Calu3 (cell line): ENCODE results near the gene PPP2R2C. TPM values are rescaled to one million over a fixed set of nuclear protein-coding genes. Genes with fewer than 3 reads are reported as not detected.

Source experiments
- BruUV-seq: library from RNA; stranded (reverse); fragments of 400-500 nt; replicated peaks from 2 replicates; lab custom pipeline; 2021; lab: Mats Ljungman, UMichigan
- CTCF ChIA-PET: fragments of 300-600 bp; sonication (Branson Sonifier 250); formaldehyde crosslinking; loops from one replicate; lab custom pipeline; 2022; ENCODE audit warnings: antibody characterized with exemption; lab: Charles Lee
- DNase-seq: peaks from one replicate; pipeline ENCODE4 v3.0.0; 2022
- H3K27ac Mint-ChIP-seq: one replicate; pipeline ENCODE4 v1.8.0; 2022; ENCODE audit warnings: mixed read lengths; ENCODE audit not compliant: unreplicated experiment
- H3K27me3 Mint-ChIP-seq: one replicate; pipeline ENCODE4 v1.8.0; 2022; ENCODE audit warnings: mixed read lengths; ENCODE audit not compliant: unreplicated experiment
- H3K36me3 Mint-ChIP-seq: one replicate; pipeline ENCODE4 v1.8.0; 2022; ENCODE audit warnings: mild to moderate bottlenecking, moderate library complexity, mixed read lengths; ENCODE audit not compliant: insufficient read depth, unreplicated experiment
- H3K4me1 Mint-ChIP-seq: one replicate; pipeline ENCODE4 v1.8.0; 2022; ENCODE audit warnings: mild to moderate bottlenecking, low read depth, mixed read lengths; ENCODE audit not compliant: unreplicated experiment
- H3K4me3 Mint-ChIP-seq: one replicate; pipeline ENCODE4 v1.8.0; 2022; ENCODE audit warnings: mild to moderate bottlenecking, low read depth, moderate library complexity, mixed read lengths; ENCODE audit not compliant: unreplicated experiment
- H3K9me3 Mint-ChIP-seq: one replicate; pipeline ENCODE4 v1.8.0; 2022; ENCODE audit warnings: low read depth, mixed read lengths; ENCODE audit not compliant: unreplicated experiment
- CTCF ChIP-seq: fragments of 200-600 bp; IDR thresholded peaks from one replicate; pipeline ENCODE4 v1.8.0; 2022; ENCODE audit warnings: antibody characterized with exemption; ENCODE audit not compliant: unreplicated experiment
- intact Hi-C: fragments of 100-400 bp; cut with micrococcal nuclease; formaldehyde crosslinking; loops from one replicate; pipeline ENCODE4 v1.10.0; 2022; ENCODE audit not compliant: unreplicated experiment
- total RNA-seq: library from RNA; stranded (reverse); gene quantifications from 2 replicates; pipeline ENCODE4 v1.2.3, GENCODE V29; 2022

PPP2R2C gene
- total RNA-seq, 1 experiment from 2014 or later: 9.4 TPM

- Mint-ChIP-seq H3K4me1 (peaks cover 16% of the 10 kb centered on the region), H3K9me3 (no peaks in the 10 kb centered on the region), H3K36me3 (no peaks in the 10 kb centered on the region), H3K27me3 (no peaks in the 10 kb centered on the region), H3K27ac (no peak overlapping the region), H3K4me3 (no peak overlapping the region)
- CTCF ChIA-PET: no interaction called here
- no peak for DNase-seq
- intact Hi-C loops: no loop called here
- no peak for TF ChIP-seq CTCF
- BruUV-seq: no TSS peak
These were observed 51.0 kb downstream of the PPP2R2C start for GRCh38 chr4:6421397-6421796.

- Mint-ChIP-seq H3K4me1 (peaks cover 16% of the 10 kb centered on the region), H3K36me3 (no peaks in the 10 kb centered on the region), H3K27me3 (no peaks in the 10 kb centered on the region), H3K9me3 (no peaks in the 10 kb centered on the region), H3K4me3 (no peak overlapping the region), H3K27ac (no peak overlapping the region)
- DNase-seq: no peak
- intact Hi-C loops: no loop called here
- CTCF ChIA-PET: no interaction called here
- TF ChIP-seq CTCF: no peak
- BruUV-seq: no TSS peak
These were observed 51.4 kb downstream of the PPP2R2C start for GRCh38 chr4:6420972-6421371.

GRCh38 chr4:6420036-6420435 lies 52.4 kb downstream of the PPP2R2C start:
- Mint-ChIP-seq H3K4me3 (no peak overlapping the region), H3K36me3 (no peaks in the 10 kb centered on the region), H3K27ac (no peak overlapping the region), H3K27me3 (no peaks in the 10 kb centered on the region), H3K4me1 (peaks cover 16% of the 10 kb centered on the region), H3K9me3 (no peaks in the 10 kb centered on the region)
- no TSS peak for BruUV-seq
- intact Hi-C loops: no loop called here
- no peak for TF ChIP-seq CTCF
- DNase-seq: no peak
- CTCF ChIA-PET: no interaction called here

- Mint-ChIP-seq H3K27ac (no peak overlapping the region), H3K9me3 (no peaks in the 10 kb centered on the region), H3K27me3 (no peaks in the 10 kb centered on the region), H3K4me1 (peaks cover 16% of the 10 kb centered on the region), H3K4me3 (no peak overlapping the region), H3K36me3 (no peaks in the 10 kb centered on the region)
- no TSS peak for BruUV-seq
- intact Hi-C loops: no loop called here
- TF ChIP-seq CTCF: no peak
- CTCF ChIA-PET: no interaction called here
- DNase-seq: no peak
These were observed 52.9 kb downstream of the PPP2R2C start for GRCh38 chr4:6419452-6420028.
